HL-60 (cell line): Measurements from ENCODE around the gene SLC25A10.

ENCODE experiments used
- DNase-seq, 2 experiments: peaks; one replicate each; pipeline ENCODE4 v3.0.0-alpha.2; 2010 to 2020; ENCODE audit warnings: low read depth in 1 of 2, low spot score in 1 of 2
- H3K27ac ChIP-seq: fragments of 250-450 bp; sonication (Bioruptor Pico); replicated peaks from 2 replicates; pipeline ENCODE4 v1.5.1; 2020; ENCODE audit warnings: mild to moderate bottlenecking, moderate library complexity
- H3K27me3 ChIP-seq: fragments of 250-450 bp; sonication (Bioruptor Pico); 2 replicates; pipeline ENCODE4 v1.5.1; 2021; ENCODE audit warnings: mild to moderate bottlenecking, moderate library complexity; ENCODE audit not compliant: insufficient read depth, poor library complexity, severe bottlenecking
- H3K4me3 ChIP-seq: replicated peaks from 2 replicates; pipeline ENCODE4 v1.5.1; 2011; ENCODE audit warnings: mild to moderate bottlenecking, control low read depth, low read length; ENCODE audit not compliant: insufficient read depth
- GABPA ChIP-seq: IDR thresholded peaks from 2 replicates; pipeline ENCODE4 v1.6.1; 2012; ENCODE audit warnings: low read depth
- POLR2AphosphoS5 ChIP-seq: IDR thresholded peaks from 2 replicates; pipeline ENCODE4 v1.6.1; 2012; ENCODE audit warnings: low read depth
- REST ChIP-seq: IDR thresholded peaks from 2 replicates; pipeline ENCODE4 v1.6.1; 2012; ENCODE audit warnings: low read depth; ENCODE audit not compliant: insufficient replicate concordance
- SPI1 ChIP-seq: IDR thresholded peaks from 2 replicates; pipeline ENCODE4 v1.6.1; 2012; ENCODE audit warnings: low read depth, mild to moderate bottlenecking, borderline replicate concordance
- TF ChIP-seq, protein P1 (sequence below): IDR thresholded peaks from one replicate; pipeline ENCODE4 v1.5.1; 2011; ENCODE audit warnings: low read length, control low read depth, inconsistent platforms; ENCODE audit not compliant: insufficient read depth

Gene SLC25A10

DNA sequence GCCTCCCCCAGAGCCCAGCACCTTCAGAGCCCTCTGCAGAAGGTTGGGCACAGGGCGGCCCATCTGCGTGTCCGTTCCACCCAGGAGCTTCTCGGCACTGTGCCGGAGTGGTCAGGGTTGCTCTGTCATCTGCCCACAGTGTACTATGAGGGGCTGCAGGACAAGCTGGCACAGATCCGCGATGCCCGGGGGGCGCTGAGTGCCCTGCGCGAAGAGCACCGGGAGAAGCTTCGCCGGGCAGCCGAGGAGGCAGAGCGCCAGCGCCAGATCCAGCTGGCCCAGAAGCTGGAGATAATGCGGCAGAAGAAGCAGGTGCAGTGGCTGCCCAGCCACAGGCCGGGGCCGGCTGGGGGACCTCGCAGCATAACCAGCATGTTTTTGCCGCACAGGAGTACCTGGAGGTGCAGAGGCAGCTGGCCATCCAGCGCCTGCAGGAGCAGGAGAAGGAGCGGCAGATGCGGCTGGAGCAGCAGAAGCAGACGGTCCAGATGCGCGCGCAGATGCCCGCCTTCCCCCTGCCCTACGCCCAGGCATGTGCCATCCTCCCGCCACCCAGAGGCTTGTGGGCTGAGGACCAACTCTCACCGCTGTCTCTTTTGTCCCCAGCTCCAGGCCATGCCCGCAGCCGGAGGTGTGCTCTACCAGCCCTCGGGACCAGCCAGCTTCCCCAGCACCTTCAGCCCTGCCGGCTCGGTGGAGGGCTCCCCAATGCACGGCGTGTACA lies 15.7 kb upstream of the SLC25A10 start:
- TF ChIP-seq SPI1 (no peak), REST (no peak), POLR2AphosphoS5 (no peak), GABPA (no peak)
- TF ChIP-seq, protein P1, sequence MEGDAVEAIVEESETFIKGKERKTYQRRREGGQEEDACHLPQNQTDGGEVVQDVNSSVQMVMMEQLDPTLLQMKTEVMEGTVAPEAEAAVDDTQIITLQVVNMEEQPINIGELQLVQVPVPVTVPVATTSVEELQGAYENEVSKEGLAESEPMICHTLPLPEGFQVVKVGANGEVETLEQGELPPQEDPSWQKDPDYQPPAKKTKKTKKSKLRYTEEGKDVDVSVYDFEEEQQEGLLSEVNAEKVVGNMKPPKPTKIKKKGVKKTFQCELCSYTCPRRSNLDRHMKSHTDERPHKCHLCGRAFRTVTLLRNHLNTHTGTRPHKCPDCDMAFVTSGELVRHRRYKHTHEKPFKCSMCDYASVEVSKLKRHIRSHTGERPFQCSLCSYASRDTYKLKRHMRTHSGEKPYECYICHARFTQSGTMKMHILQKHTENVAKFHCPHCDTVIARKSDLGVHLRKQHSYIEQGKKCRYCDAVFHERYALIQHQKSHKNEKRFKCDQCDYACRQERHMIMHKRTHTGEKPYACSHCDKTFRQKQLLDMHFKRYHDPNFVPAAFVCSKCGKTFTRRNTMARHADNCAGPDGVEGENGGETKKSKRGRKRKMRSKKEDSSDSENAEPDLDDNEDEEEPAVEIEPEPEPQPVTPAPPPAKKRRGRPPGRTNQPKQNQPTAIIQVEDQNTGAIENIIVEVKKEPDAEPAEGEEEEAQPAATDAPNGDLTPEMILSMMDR = no peak
- DNase-seq = no peak
- H3K27me3 ChIP-seq = no peaks in the 10 kb centered on the region
- no peak overlapping the region for H3K4me3 ChIP-seq
- H3K27ac ChIP-seq = no peak overlapping the region

DNA sequence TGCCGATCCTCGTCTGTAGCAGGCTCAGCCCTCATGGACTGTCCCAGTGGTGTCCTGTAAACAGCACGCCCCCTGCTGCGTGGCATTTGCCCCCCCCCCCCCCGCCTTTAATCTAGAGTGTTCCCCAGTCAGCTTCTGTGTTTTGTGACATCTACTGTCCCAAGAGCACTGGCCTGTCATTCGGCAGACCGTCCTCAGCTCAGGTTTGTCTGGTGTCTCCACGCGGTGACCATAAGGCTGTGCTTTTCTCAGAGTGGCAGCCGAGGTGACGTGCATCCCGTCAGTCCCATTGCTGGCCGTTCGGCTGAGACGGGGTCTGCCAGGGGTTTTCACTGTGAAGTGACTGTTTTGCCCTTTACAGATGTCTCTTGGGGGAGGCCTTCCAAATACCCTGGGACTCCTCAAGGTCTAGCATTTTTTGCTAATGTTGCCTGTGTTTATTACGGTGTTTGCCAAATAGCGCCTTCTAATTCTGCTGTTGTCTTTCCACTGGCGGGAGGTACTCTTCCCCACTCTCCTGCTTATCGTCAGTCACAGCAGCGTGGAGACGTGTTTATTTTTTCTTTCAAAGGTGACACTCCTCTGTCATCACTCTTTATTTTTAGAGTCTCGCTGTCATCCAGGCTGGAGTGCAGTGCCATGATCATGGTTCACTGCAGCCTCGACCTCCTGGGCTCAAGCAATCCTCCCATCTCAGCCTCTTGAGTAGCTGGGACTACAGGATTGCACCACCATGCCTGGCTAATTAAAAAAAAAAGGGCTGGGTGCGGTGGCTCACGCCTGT lies 14.6 kb upstream of the SLC25A10 start:
- no peak for DNase-seq
- no peak overlapping the region for H3K27ac ChIP-seq
- TF ChIP-seq POLR2AphosphoS5 (peak; percentile 22; the same call in 1 of the 2 replicates), REST (no peak)
- no peak overlapping the region for H3K4me3 ChIP-seq
- no peaks in the 10 kb centered on the region for H3K27me3 ChIP-seq

- peak overlapping the region; percentile 84; the same call in 1 of the 2 replicates for H3K4me3 ChIP-seq
These were observed 11.5 kb upstream of the SLC25A10 start for GRCh38 chr17:81700353-81701287.

More at GRCh38 chr17:81700353-81701287, 11.5 kb upstream of the SLC25A10 start:
- no peak for DNase-seq
- H3K27me3 ChIP-seq = no peaks in the 10 kb centered on the region
- TF ChIP-seq GABPA (no peak), POLR2AphosphoS5 (no peak; the same call in 1 of the 2 replicates), SPI1 (no peak), REST (no peak)
- TF ChIP-seq, protein P1 = no peak
- H3K27ac ChIP-seq = peak overlapping the region; percentile 95
